Keratinocyte (primary cell): ENCODE results near the gene PARM1. TPM values are rescaled to one million over a fixed set of nuclear protein-coding genes. Genes with fewer than 3 reads are reported as not detected.

Source experiments
- DNase-seq: peaks from one replicate; pipeline ENCODE4 v3.0.0-alpha.2; 2011; ENCODE audit warnings: low read depth, missing footprints, low spot score
- FAIRE-seq: peaks from 2 replicates; lab custom pipeline; 2011; peaks lifted over from hg19 to GRCh38; lab: Jason Lieb, UNC
- H2AFZ ChIP-seq: 2 replicates; pipeline ENCODE4 v1.6.0; 2012; ENCODE audit warnings: low read length, control low read depth, inconsistent platforms; ENCODE audit not compliant: control insufficient read depth
- H3K27ac ChIP-seq: 2 replicates; pipeline ENCODE4 v1.5.1; 2011; ENCODE audit warnings: low read length; ENCODE audit not compliant: control insufficient read depth, insufficient read depth
- H3K27me3 ChIP-seq: 3 replicates; pipeline ENCODE4 v1.6.0; 2011; ENCODE audit warnings: low read length; ENCODE audit not compliant: control insufficient read depth, insufficient read depth; ENCODE audit errors: extremely low read depth
- H3K36me3 ChIP-seq, 2 experiments: 2 replicates in 1 of 2; 3 replicates in 1 of 2; pipeline ENCODE4 v1.5.1; 2011; ENCODE audit warnings: low read length in 2 of 2, mild to moderate bottlenecking in 1 of 2; ENCODE audit not compliant: control insufficient read depth in 2 of 2, insufficient read depth in 2 of 2; ENCODE audit errors: extremely low read depth in 1 of 2
- H3K4me1 ChIP-seq: 3 replicates; pipeline ENCODE4 v1.5.1; 2011; ENCODE audit warnings: low read length; ENCODE audit not compliant: control insufficient read depth, insufficient read depth; ENCODE audit errors: extremely low read depth
- H3K4me2 ChIP-seq: 3 replicates; pipeline ENCODE4 v1.6.0; 2011; ENCODE audit warnings: low read depth, low read length; ENCODE audit not compliant: control insufficient read depth, insufficient read depth; ENCODE audit errors: extremely low read depth
- H3K4me3 ChIP-seq, 3 experiments: fragments of 200-600 bp in 1 of 3; sonication (generic) in 1 of 3; 2 replicates in 2 of 3; 3 replicates in 1 of 3; pipeline ENCODE4 v1.5.1; 2011 to 2016; ENCODE audit warnings: low read length in 3 of 3, mild to moderate bottlenecking in 3 of 3, control low read depth in 2 of 3, inconsistent platforms in 1 of 3, low read depth in 1 of 3, mixed read lengths in 1 of 3, mixed run types in 1 of 3, moderate library complexity in 1 of 3; ENCODE audit not compliant: control insufficient read depth in 2 of 3, insufficient read depth in 2 of 3; ENCODE audit errors: extremely low read depth in 1 of 3
- H3K79me2 ChIP-seq: 2 replicates; pipeline ENCODE4 v1.6.0; 2012; ENCODE audit warnings: low read length; ENCODE audit not compliant: control insufficient read depth, insufficient read depth
- H3K9ac ChIP-seq: 3 replicates; pipeline ENCODE4 v1.6.0; 2011; ENCODE audit warnings: low read length; ENCODE audit not compliant: control insufficient read depth, insufficient read depth; ENCODE audit errors: extremely low read depth
- H3K9me1 ChIP-seq: 3 replicates; pipeline ENCODE4 v1.6.0; 2011; ENCODE audit warnings: low read length; ENCODE audit not compliant: control insufficient read depth, insufficient read depth; ENCODE audit errors: extremely low read depth
- H3K9me3 ChIP-seq: 2 replicates; pipeline ENCODE4 v1.5.1; 2012; ENCODE audit warnings: low read depth, low read length; ENCODE audit not compliant: control insufficient read depth
- H4K20me1 ChIP-seq: 3 replicates; pipeline ENCODE4 v1.6.0; 2011; ENCODE audit warnings: low read length; ENCODE audit not compliant: control insufficient read depth, insufficient read depth; ENCODE audit errors: extremely low read depth
- CTCF ChIP-seq, 3 experiments: IDR thresholded peaks in 1 of 3; conservative IDR thresholded peaks in 1 of 3; optimal IDR thresholded peaks in 1 of 3; 2 replicates in 2 of 3; 3 replicates in 1 of 3; pipeline versions ENCODE3 to v1.5.1; 2011; ENCODE audit warnings: low read length in 3 of 3, mild to moderate bottlenecking in 3 of 3, moderate library complexity in 2 of 3, control low read depth in 1 of 3, inconsistent platforms in 1 of 3; ENCODE audit not compliant: insufficient read depth in 2 of 3; ENCODE audit errors: extremely low read depth in 1 of 3
- EZH2 ChIP-seq: IDR thresholded peaks from one replicate; pipeline ENCODE4 v1.6.1; 2012; ENCODE audit warnings: inconsistent platforms, mild to moderate bottlenecking, low read length, moderate library complexity
- dilution Hi-C: fragments of 300-500 bp; cut with MboI; formaldehyde crosslinking; loops from one replicate; pipeline ENCODE4 v1.7.0; 2020; ENCODE audit warnings: low sequenced_read_pairs; ENCODE audit not compliant: extremely low pct_ligation_motif_present
- polyA plus RNA-seq, 5 experiments: library from polyadenylated mRNA; depleted of rRNA in 3 of 5; stranded (reverse) in 3 of 5; stranded (forward) in 1 of 5; unstranded in 1 of 5; fragments of >200 nt; gene quantifications; 1 replicate in 1 of 5; 2 replicates in 3 of 5; 3 replicates in 1 of 5; pipeline versions ENCODE4 v1.2.1 to v1.2.3, GENCODE V29; 2011 to 2012; ENCODE audit warnings: missing spikeins in 2 of 5, low read depth in 1 of 5, low replicate concordance in 1 of 5

The PARM1 gene
- polyA plus RNA-seq, 1 donor (not counting 4 experiments of a cell fraction or from before 2014, with no cell fraction given), result 0.05 TPM

- no peak for TF ChIP-seq CTCF (optimal IDR thresholded peaks at IDR 0.05 in 1 of 3, IDR thresholded peaks at IDR 0.05 in 1 of 3, conservative IDR thresholded peaks at IDR 0.05 in 1 of 3; ENCODE audit: extremely low read depth in 1 of 3, insufficient read depth in 2 of 3, low read length in 3 of 3)
- TF ChIP-seq EZH2, result no peak
- Histone ChIP-seq H3K4me1 (no peaks in the 10 kb centered on the region), H3K4me2 (no peak overlapping the region), H4K20me1 (no peaks in the 10 kb centered on the region), H3K79me2 (no peaks in the 10 kb centered on the region), H3K9me1 (no peaks in the 10 kb centered on the region), H2AFZ (no peak overlapping the region), H3K4me3 (no peak overlapping the region), H3K27ac (no peak overlapping the region), H3K36me3 (no peaks in the 10 kb centered on the region), H3K27me3 (no peaks in the 10 kb centered on the region), H3K9me3 (no peaks in the 10 kb centered on the region), H3K9ac (no peak overlapping the region)
- DNase-seq, result no peak
- FAIRE-seq, result no peak
- dilution Hi-C loops, result no loop called here
Observed at GRCh38 chr4:75004755-75005668, 72.1 kb downstream of the PARM1 start.

GRCh38 chr4:75005727-75006126 is 72.8 kb downstream of the PARM1 start:
- DNase-seq, result no peak
- no peaks in the 10 kb centered on the region for H3K79me2 ChIP-seq
- H2AFZ ChIP-seq, result no peak overlapping the region
- no peak overlapping the region for H3K4me2 ChIP-seq
- no peaks in the 10 kb centered on the region for H3K9me3 ChIP-seq
- no peak for FAIRE-seq
- no peak overlapping the region for H3K4me3 ChIP-seq
- TF ChIP-seq CTCF (optimal IDR thresholded peaks at IDR 0.05 in 1 of 3, IDR thresholded peaks at IDR 0.05 in 1 of 3, conservative IDR thresholded peaks at IDR 0.05 in 1 of 3; ENCODE audit: extremely low read depth in 1 of 3, insufficient read depth in 2 of 3, low read length in 3 of 3) (no peak), EZH2 (no peak)
- no peak overlapping the region for H3K27ac ChIP-seq
- H4K20me1 ChIP-seq, result no peaks in the 10 kb centered on the region
- H3K27me3 ChIP-seq, result no peaks in the 10 kb centered on the region
- H3K4me1 ChIP-seq, result no peaks in the 10 kb centered on the region
- no peak overlapping the region for H3K9ac ChIP-seq
- no peaks in the 10 kb centered on the region for H3K36me3 ChIP-seq
- dilution Hi-C loops, result no loop called here
- no peaks in the 10 kb centered on the region for H3K9me1 ChIP-seq
